ENCODE data around the gene CFTR. TPM values are rescaled to one million over a fixed set of nuclear protein-coding genes. Genes with fewer than 3 reads are reported as not detected.

The CFTR gene
- total RNA-seq, 2 donors from 2014 or later = 121 to 127 TPM

DNA sequence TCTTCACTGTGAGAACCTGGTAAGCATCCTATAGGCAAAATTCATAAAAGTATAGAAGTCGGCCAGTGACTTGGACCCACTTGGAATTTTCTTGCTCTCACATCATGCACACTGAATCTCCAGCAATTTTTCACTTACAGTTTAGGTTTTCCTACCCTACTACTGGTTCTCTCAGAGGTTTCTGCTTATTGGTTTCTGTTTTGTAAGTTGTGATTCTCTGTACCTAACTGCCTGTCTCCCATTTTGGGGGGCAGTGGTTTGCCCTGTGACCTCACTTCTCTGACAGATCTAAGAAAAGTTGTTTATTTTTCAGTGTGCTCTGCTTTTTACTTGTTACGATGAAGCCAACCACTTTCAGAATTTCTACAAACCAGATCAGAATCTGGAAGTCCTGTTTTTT, 158.1 kb downstream of the CFTR start:
- Histone ChIP-seq H3K9ac (ENCODE audit: low read depth in 2 of 2, low read length in 2 of 2) (no peak overlapping the region), H3K27ac (no peak overlapping the region), H3K9me3 (no peaks in the 10 kb centered on the region), H3K27me3 (no peaks in the 10 kb centered on the region), H3K4me3 (no peak overlapping the region), H3K4me1 (no peaks in the 10 kb centered on the region), H3K36me3 (no peaks in the 10 kb centered on the region)
- DNase-seq = no peak
- intact Hi-C loops (cut with DNase I) = no loop called here
- TF ChIP-seq, protein P1, sequence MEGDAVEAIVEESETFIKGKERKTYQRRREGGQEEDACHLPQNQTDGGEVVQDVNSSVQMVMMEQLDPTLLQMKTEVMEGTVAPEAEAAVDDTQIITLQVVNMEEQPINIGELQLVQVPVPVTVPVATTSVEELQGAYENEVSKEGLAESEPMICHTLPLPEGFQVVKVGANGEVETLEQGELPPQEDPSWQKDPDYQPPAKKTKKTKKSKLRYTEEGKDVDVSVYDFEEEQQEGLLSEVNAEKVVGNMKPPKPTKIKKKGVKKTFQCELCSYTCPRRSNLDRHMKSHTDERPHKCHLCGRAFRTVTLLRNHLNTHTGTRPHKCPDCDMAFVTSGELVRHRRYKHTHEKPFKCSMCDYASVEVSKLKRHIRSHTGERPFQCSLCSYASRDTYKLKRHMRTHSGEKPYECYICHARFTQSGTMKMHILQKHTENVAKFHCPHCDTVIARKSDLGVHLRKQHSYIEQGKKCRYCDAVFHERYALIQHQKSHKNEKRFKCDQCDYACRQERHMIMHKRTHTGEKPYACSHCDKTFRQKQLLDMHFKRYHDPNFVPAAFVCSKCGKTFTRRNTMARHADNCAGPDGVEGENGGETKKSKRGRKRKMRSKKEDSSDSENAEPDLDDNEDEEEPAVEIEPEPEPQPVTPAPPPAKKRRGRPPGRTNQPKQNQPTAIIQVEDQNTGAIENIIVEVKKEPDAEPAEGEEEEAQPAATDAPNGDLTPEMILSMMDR (IDR thresholded peaks at IDR 0.05) = no peak

DNA sequence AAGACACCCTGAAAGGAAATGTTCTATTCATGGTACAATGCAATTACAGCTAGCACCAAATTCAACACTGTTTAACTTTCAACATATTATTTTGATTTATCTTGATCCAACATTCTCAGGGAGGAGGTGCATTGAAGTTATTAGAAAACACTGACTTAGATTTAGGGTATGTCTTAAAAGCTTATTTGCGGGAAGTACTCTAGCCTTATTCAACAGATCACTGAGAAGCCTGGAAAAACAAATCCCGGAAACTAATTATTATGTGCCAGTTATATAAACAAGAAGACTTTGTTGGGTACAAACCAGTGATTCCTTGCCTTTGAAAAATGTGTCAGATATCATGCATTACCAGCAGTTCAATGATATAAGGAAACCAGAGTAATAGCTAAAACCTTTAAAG, 160.1 kb downstream of the CFTR start:
- Histone ChIP-seq H3K9ac (ENCODE audit: low read depth in 2 of 2, low read length in 2 of 2) (no peak overlapping the region), H3K27ac (no peak overlapping the region), H3K36me3 (no peaks in the 10 kb centered on the region), H3K9me3 (no peaks in the 10 kb centered on the region), H3K27me3 (no peaks in the 10 kb centered on the region), H3K4me1 (no peaks in the 10 kb centered on the region), H3K4me3 (no peak overlapping the region)
- intact Hi-C loops (cut with DNase I) = no loop called here
- no peak for DNase-seq
- TF ChIP-seq, protein P1 (IDR thresholded peaks at IDR 0.05) = no peak

DNA sequence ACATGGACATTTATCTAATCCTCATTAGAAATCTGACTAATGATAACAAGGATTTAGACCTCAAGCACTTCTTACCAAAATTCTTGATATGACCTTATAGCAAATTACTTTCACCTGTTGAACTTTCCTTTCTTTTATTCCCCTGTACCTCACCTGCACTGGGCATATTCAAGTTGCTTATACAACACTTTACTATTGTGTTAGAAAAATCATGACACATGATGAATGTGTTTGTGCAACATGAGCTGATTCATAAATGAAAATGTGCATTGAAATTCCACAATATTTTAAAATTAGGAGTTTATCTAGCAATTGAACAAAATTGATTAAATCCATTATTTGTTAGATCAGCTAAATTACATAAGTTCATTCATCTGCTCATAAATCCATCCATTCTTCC, 160.6 kb downstream of the CFTR start:
- DNase-seq = no peak
- intact Hi-C loops (cut with DNase I) = no loop called here
- no peaks in the 10 kb centered on the region for H3K4me1 ChIP-seq
- H3K9me3 ChIP-seq = no peaks in the 10 kb centered on the region
- no peaks in the 10 kb centered on the region for H3K36me3 ChIP-seq
- H3K4me3 ChIP-seq = no peak overlapping the region
- no peak overlapping the region for H3K27ac ChIP-seq
- no peaks in the 10 kb centered on the region for H3K27me3 ChIP-seq
- no peak overlapping the region for H3K9ac ChIP-seq (ENCODE audit: low read depth in 2 of 2, low read length in 2 of 2)
- TF ChIP-seq, protein P1 (IDR thresholded peaks at IDR 0.05) = no peak

DNA sequence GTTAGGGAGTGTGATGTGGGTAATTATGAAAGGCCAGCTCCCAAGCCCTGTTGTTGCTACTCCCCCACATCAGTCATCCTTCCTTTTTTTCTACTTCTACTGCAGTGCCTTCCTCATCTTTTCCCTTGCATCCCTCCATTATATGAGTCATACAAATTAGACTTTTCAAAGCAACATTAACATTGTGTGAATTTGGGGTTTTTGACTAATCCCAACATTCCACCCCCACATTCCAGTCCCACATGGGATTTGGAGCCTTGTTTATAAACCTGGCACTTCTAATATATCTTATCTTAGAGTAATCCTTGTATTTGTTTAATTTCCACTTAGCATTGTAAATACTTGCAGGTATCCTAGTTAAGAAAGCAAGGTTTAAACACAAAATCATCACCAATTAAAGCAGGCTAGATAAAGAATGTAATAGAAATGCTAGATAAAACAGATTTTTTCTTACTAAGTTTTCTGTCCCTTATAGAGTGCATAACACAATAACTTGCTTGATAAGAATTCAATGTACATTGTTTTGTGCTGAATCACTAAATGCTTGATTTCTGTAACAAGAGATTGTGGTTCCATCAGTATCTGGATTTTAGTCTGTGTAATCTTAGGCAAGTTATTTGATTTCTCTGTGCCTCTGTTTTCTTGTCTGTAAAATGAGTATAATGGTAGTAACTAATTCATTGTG, 165.8 kb downstream of the CFTR start:
- TF ChIP-seq, protein P1 (IDR thresholded peaks at IDR 0.05) = no peak
- Histone ChIP-seq H3K4me3 (no peak overlapping the region), H3K27ac (no peak overlapping the region), H3K27me3 (no peaks in the 10 kb centered on the region), H3K9ac (ENCODE audit: low read depth in 2 of 2, low read length in 2 of 2) (no peak overlapping the region), H3K9me3 (no peaks in the 10 kb centered on the region), H3K36me3 (no peaks in the 10 kb centered on the region), H3K4me1 (no peaks in the 10 kb centered on the region)
- intact Hi-C loops (cut with DNase I) = no loop called here
- no peak for DNase-seq

DNA sequence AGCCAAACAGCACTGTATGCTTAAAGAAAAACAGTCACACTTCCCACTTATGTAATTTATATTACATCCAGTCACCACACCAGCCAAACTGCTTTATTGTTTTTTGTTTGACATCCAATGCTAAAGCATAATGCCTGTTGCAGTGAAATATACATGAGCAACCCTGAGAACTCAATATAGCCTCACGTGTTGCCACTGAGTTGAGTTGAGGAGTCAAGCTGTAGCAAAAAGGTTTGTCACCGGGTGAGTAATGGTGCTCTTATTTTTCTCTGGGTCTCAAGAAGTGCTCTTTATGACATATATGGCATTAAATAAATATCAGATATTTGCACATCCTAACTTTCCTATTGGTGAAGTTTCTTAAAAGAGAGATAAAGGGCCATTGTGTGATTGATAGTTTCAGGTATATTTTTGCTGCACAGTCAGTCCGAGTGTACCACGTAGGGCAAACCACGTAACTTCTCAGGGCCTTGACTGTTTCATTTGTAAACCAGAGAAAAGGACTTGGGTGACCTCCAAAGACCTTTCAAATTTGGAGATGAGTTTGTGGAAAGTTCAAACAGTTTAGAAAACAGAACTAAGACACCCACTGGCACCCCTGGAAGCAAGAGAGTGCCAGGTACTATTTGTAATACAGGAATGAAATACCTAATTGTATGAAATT, 168.5 kb downstream of the CFTR start:
- H3K9ac ChIP-seq (ENCODE audit: low read depth in 2 of 2, low read length in 2 of 2) = no peak overlapping the region
- H3K36me3 ChIP-seq = no peaks in the 10 kb centered on the region
- TF ChIP-seq, protein P1 (IDR thresholded peaks at IDR 0.05) = no peak
- intact Hi-C loops (cut with DNase I) = no loop called here
- no peaks in the 10 kb centered on the region for H3K4me1 ChIP-seq
- DNase-seq = no peak
- no peak overlapping the region for H3K27ac ChIP-seq
- no peak overlapping the region for H3K4me3 ChIP-seq
- H3K27me3 ChIP-seq = no peaks in the 10 kb centered on the region
- no peaks in the 10 kb centered on the region for H3K9me3 ChIP-seq

All from colonic mucosa (tissue), 4 donors.